ENCODE results near the gene ATG13.
A peak's percentile ranks its signal among the peaks of the same experiment; 100 is the strongest.

The ATG13 gene

DNA sequence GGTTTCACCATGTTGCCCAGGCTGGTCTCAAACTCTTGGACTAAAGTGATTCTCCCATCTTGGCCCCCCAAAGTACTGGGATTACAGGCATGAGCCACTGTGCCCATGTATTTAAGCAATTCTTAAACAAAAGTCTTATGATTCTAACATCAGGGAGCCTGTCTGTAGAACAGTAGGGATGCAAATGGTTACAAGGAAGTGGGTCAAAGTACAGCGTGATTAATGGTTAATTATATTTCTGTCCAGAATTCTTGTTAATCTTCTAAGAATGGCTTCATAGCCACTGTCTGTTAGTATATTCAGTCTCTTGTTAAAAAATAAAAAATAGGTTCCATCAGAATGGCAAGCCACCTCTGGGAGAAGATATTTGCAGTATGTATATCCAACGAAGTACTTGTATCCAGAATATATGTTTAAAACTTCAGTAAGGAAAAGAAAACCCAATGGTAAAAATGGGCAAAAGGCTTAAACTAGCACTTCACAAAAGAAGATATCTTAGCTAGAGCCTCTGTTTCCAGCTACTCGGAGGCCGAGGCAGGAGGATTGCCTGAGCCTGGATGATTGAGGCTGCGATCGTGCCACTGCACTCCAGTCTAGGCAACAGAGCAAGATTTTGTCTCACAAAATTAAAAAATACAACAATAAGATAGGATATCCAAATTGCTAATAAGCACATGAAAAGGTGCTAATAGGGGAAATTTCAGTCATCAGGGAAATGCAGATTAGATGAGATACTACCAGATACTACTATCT, 22.9 kb downstream of the ATG13 start:
- Histone ChIP-seq H3K27me3 (ENCODE audit: control insufficient read depth in 3 of 3, insufficient read depth in 3 of 3, low read depth in 1 of 3, low read length in 3 of 3) (no peaks in the 10 kb centered on the region), H3K23ac (ENCODE audit: low read depth, low read length, poor library complexity) (no peak overlapping the region), H2BK5ac (ENCODE audit: low read length) (no peak overlapping the region), H3K4me3 (ENCODE audit: low read length in 2 of 2) (no peak overlapping the region), H2BK120ac (ENCODE audit: low read depth, low read length) (no peak overlapping the region), H2AFZ (ENCODE audit: low read length) (no peak overlapping the region), H3K27ac (replicated peaks; ENCODE audit: low read length) (no peak overlapping the region), H3K4me1 (ENCODE audit: control insufficient read depth in 2 of 2, insufficient read depth in 1 of 2, low read depth in 1 of 2, low read length in 2 of 2) (no peaks in the 10 kb centered on the region), H2BK15ac (ENCODE audit: low read length) (no peak overlapping the region), H3K79me1 (ENCODE audit: low read depth, low read length) (peaks cover 1% of the 10 kb centered on the region), H4K8ac (ENCODE audit: low read depth, low read length) (no peak overlapping the region), H2BK12ac (ENCODE audit: low read length) (no peak overlapping the region), H3K18ac (ENCODE audit: low read length) (no peak overlapping the region), H3K14ac (ENCODE audit: low read length) (no peak overlapping the region), H3K9ac (ENCODE audit: low read depth, low read length, poor library complexity) (no peak overlapping the region), H2AK5ac (ENCODE audit: low read depth, low read length) (no peak overlapping the region), H3K9me3 (replicated peaks in 1 of 2; ENCODE audit: control insufficient read depth in 2 of 2, insufficient read depth in 1 of 2, low read depth in 1 of 2, low read length in 2 of 2) (peaks cover 0 to 3% of the 10 kb centered on the region in 2 donors), H3K4me2 (ENCODE audit: insufficient read depth, low read length, poor library complexity, severe bottlenecking) (no peak overlapping the region), H3K36me3 (replicated peaks in 1 of 2; ENCODE audit: control insufficient read depth in 2 of 2, insufficient read depth in 2 of 2, low read length in 2 of 2) (peaks cover 2 to 51% of the 10 kb centered on the region in 2 donors), H3K4ac (ENCODE audit: low read length) (no peak overlapping the region), H4K91ac (ENCODE audit: low read depth, low read length, poor library complexity) (no peak overlapping the region)
- DNase-seq (ENCODE audit: low spot score), result no peak
- WGBS, 2 donors (ENCODE audit: extremely low coverage in 2 of 2, insufficient read length in 2 of 2, insufficient replicate concordance in 1 of 2), result no CpG with 5 or more reads among the region's 6 CpGs

DNA sequence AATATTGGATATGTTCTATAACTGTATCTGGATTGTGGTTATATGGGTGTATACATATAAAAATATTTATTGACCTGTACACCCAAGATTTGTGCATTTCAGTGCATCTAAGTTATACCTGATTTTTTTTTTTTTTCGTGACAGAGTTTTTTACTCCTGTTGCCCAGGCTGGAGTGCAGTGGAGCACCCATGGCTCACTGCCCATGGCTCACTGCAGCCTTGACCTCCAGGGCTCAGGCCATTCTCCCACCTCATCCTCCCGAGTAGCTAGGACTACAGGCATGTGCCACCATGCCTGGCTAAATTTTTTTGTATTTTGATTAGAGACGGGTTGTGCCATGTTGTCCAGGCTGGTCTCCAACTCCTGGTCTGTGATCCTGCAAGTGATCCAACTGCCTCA, 24.3 kb downstream of the ATG13 start:
- H2BK12ac ChIP-seq (ENCODE audit: low read length), result no peak overlapping the region
- H3K9ac ChIP-seq (ENCODE audit: low read depth, low read length, poor library complexity), result no peak overlapping the region
- no peak overlapping the region for H4K91ac ChIP-seq (ENCODE audit: low read depth, low read length, poor library complexity)
- H4K8ac ChIP-seq (ENCODE audit: low read depth, low read length), result no peak overlapping the region
- no peak overlapping the region for H3K18ac ChIP-seq (ENCODE audit: low read length)
- no peak overlapping the region for H3K23ac ChIP-seq (ENCODE audit: low read depth, low read length, poor library complexity)
- no peak overlapping the region for H3K4ac ChIP-seq (ENCODE audit: low read length)
- peaks cover 0 to 3% of the 10 kb centered on the region in 2 donors for H3K9me3 ChIP-seq (replicated peaks in 1 of 2; ENCODE audit: control insufficient read depth in 2 of 2, insufficient read depth in 1 of 2, low read depth in 1 of 2, low read length in 2 of 2)
- no CpG with 5 or more reads among the region's 3 CpGs for WGBS, 2 donors (ENCODE audit: extremely low coverage in 2 of 2, insufficient read length in 2 of 2, insufficient replicate concordance in 1 of 2)
- no peak overlapping the region for H2BK120ac ChIP-seq (ENCODE audit: low read depth, low read length)
- H3K79me1 ChIP-seq (ENCODE audit: low read depth, low read length), result peaks cover 1% of the 10 kb centered on the region
- peaks cover 7 to 55% of the 10 kb centered on the region in 2 donors for H3K36me3 ChIP-seq (replicated peaks in 1 of 2; ENCODE audit: control insufficient read depth in 2 of 2, insufficient read depth in 2 of 2, low read length in 2 of 2)
- H3K4me1 ChIP-seq (ENCODE audit: control insufficient read depth in 2 of 2, insufficient read depth in 1 of 2, low read depth in 1 of 2, low read length in 2 of 2), result no peaks in the 10 kb centered on the region
- H2AK5ac ChIP-seq (ENCODE audit: low read depth, low read length), result no peak overlapping the region
- no peak overlapping the region for H3K14ac ChIP-seq (ENCODE audit: low read length)
- DNase-seq (ENCODE audit: low spot score), result no peak
- no peak overlapping the region for H2BK15ac ChIP-seq (ENCODE audit: low read length)
- H3K27me3 ChIP-seq (ENCODE audit: control insufficient read depth in 3 of 3, insufficient read depth in 3 of 3, low read depth in 1 of 3, low read length in 3 of 3), result no peaks in the 10 kb centered on the region
- no peak overlapping the region for H2BK5ac ChIP-seq (ENCODE audit: low read length)
- H3K4me2 ChIP-seq (ENCODE audit: insufficient read depth, low read length, poor library complexity, severe bottlenecking), result no peak overlapping the region
- H3K4me3 ChIP-seq (ENCODE audit: low read length in 2 of 2), result peak overlapping the region in 1 of 2 donors; percentile 50
- no peak overlapping the region for H2AFZ ChIP-seq (ENCODE audit: low read length)
- H3K27ac ChIP-seq (replicated peaks; ENCODE audit: low read length), result no peak overlapping the region

DNA sequence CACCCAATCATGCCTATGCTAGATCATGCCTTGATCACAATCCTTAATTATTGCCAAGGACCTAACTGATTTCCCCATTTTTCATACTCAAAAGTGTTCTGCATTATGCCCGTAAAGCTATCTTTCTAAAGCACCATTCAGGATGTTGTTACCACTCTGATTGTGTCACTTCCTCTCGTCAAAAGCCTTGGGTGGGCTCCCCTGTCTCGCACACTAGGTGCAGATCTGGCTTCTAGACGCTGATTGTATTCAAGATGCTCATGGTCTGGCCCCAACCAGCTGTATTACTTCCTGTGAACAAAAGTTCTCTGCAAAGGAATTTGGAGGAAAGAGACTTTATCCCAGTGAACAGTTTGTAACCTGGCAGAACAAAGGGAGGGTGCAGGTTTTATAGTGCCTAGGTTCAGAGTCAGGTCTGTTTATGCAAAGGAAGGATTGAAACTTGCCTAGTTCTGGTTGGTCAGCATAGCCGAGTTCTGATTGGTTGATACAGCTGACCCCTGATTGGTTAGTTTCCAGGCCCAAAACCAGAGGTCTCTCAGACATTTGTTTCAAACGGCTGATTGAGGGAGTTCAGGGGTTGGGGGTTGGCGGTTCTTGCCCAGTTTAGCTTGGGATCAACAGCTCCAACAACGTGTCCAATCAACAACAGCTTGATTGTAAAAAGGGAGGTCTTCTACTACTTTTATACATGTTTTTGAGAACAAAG, 25.4 kb downstream of the ATG13 start:
- no peak overlapping the region for H3K4me3 ChIP-seq (ENCODE audit: low read length in 2 of 2)
- no CpG with 5 or more reads among the region's 8 CpGs for WGBS, 2 donors (ENCODE audit: extremely low coverage in 2 of 2, insufficient read length in 2 of 2, insufficient replicate concordance in 1 of 2)

DNA sequence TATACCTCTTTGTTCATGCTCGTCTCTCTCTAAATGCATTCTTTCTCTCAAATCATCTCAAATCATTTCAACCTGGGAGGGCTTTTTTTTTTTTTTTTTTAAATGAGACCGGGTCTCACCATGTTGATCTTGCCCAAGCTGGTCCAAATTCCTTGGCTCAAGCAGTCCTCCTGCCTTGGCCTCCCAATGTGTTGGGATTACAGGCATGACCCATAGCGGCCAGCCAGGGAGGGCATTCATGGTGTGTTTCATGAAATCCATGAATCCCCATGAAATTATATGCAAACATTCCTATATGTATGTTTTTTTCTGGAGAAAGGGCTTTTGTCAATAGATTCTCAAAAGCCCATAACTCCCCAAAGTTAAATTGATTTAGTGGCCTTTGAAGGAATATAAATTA, 26.2 kb downstream of the ATG13 start:
- no peak overlapping the region for H3K4me2 ChIP-seq (ENCODE audit: insufficient read depth, low read length, poor library complexity, severe bottlenecking)
- H3K9me3 ChIP-seq (replicated peaks in 1 of 2; ENCODE audit: control insufficient read depth in 2 of 2, insufficient read depth in 1 of 2, low read depth in 1 of 2, low read length in 2 of 2), result peaks cover 0 to 3% of the 10 kb centered on the region in 2 donors
- no peaks in the 10 kb centered on the region for H3K27me3 ChIP-seq (ENCODE audit: control insufficient read depth in 3 of 3, insufficient read depth in 3 of 3, low read depth in 1 of 3, low read length in 3 of 3)
- H3K36me3 ChIP-seq (replicated peaks in 1 of 2; ENCODE audit: control insufficient read depth in 2 of 2, insufficient read depth in 2 of 2, low read length in 2 of 2), result peaks cover 7 to 63% of the 10 kb centered on the region in 2 donors
- no peak overlapping the region for H4K91ac ChIP-seq (ENCODE audit: low read depth, low read length, poor library complexity)
- H3K4me3 ChIP-seq (ENCODE audit: low read length in 2 of 2), result no peak overlapping the region
- H3K79me1 ChIP-seq (ENCODE audit: low read depth, low read length), result no peaks in the 10 kb centered on the region
- H2BK12ac ChIP-seq (ENCODE audit: low read length), result no peak overlapping the region
- no peak overlapping the region for H3K18ac ChIP-seq (ENCODE audit: low read length)
- no CpG with 5 or more reads among the region's 3 CpGs for WGBS, 2 donors (ENCODE audit: extremely low coverage in 2 of 2, insufficient read length in 2 of 2, insufficient replicate concordance in 1 of 2)
- H3K23ac ChIP-seq (ENCODE audit: low read depth, low read length, poor library complexity), result no peak overlapping the region
- no peak overlapping the region for H2AK5ac ChIP-seq (ENCODE audit: low read depth, low read length)
- no peak overlapping the region for H3K9ac ChIP-seq (ENCODE audit: low read depth, low read length, poor library complexity)
- H3K27ac ChIP-seq (replicated peaks; ENCODE audit: low read length), result no peak overlapping the region
- no peak overlapping the region for H2AFZ ChIP-seq (ENCODE audit: low read length)
- no peak overlapping the region for H2BK120ac ChIP-seq (ENCODE audit: low read depth, low read length)
- no peak for DNase-seq (ENCODE audit: low spot score)
- H2BK5ac ChIP-seq (ENCODE audit: low read length), result no peak overlapping the region
- no peak overlapping the region for H4K8ac ChIP-seq (ENCODE audit: low read depth, low read length)
- H3K4me1 ChIP-seq (ENCODE audit: control insufficient read depth in 2 of 2, insufficient read depth in 1 of 2, low read depth in 1 of 2, low read length in 2 of 2), result no peaks in the 10 kb centered on the region
- H2BK15ac ChIP-seq (ENCODE audit: low read length), result no peak overlapping the region
- H3K14ac ChIP-seq (ENCODE audit: low read length), result no peak overlapping the region
- H3K4ac ChIP-seq (ENCODE audit: low read length), result no peak overlapping the region

More for the DNA sequence above, 25.4 kb downstream of the ATG13 start:
- Histone ChIP-seq H2BK120ac (ENCODE audit: low read depth, low read length) (no peak overlapping the region), H3K4me1 (ENCODE audit: control insufficient read depth in 2 of 2, insufficient read depth in 1 of 2, low read depth in 1 of 2, low read length in 2 of 2) (no peaks in the 10 kb centered on the region), H2AK5ac (ENCODE audit: low read depth, low read length) (no peak overlapping the region), H3K23ac (ENCODE audit: low read depth, low read length, poor library complexity) (no peak overlapping the region), H3K27ac (replicated peaks; ENCODE audit: low read length) (no peak overlapping the region), H3K36me3 (replicated peaks in 1 of 2; ENCODE audit: control insufficient read depth in 2 of 2, insufficient read depth in 2 of 2, low read length in 2 of 2) (peaks cover 7 to 61% of the 10 kb centered on the region in 2 donors), H3K4ac (ENCODE audit: low read length) (no peak overlapping the region), H4K8ac (ENCODE audit: low read depth, low read length) (no peak overlapping the region), H2BK12ac (ENCODE audit: low read length) (no peak overlapping the region), H3K18ac (ENCODE audit: low read length) (no peak overlapping the region), H3K14ac (ENCODE audit: low read length) (no peak overlapping the region), H4K91ac (ENCODE audit: low read depth, low read length, poor library complexity) (no peak overlapping the region), H2AFZ (ENCODE audit: low read length) (no peak overlapping the region), H3K9ac (ENCODE audit: low read depth, low read length, poor library complexity) (no peak overlapping the region), H3K9me3 (replicated peaks in 1 of 2; ENCODE audit: control insufficient read depth in 2 of 2, insufficient read depth in 1 of 2, low read depth in 1 of 2, low read length in 2 of 2) (peaks cover 0 to 3% of the 10 kb centered on the region in 2 donors), H3K79me1 (ENCODE audit: low read depth, low read length) (no peaks in the 10 kb centered on the region), H2BK5ac (ENCODE audit: low read length) (no peak overlapping the region), H3K27me3 (ENCODE audit: control insufficient read depth in 3 of 3, insufficient read depth in 3 of 3, low read depth in 1 of 3, low read length in 3 of 3) (no peaks in the 10 kb centered on the region), H3K4me2 (ENCODE audit: insufficient read depth, low read length, poor library complexity, severe bottlenecking) (no peak overlapping the region), H2BK15ac (ENCODE audit: low read length) (no peak overlapping the region)
- DNase-seq (ENCODE audit: low spot score), result no peak
